ENCODE data around the gene MAD2L1. TPM values are rescaled to one million over a fixed set of nuclear protein-coding genes. Genes with fewer than 3 reads are reported as not detected.

MAD2L1 gene
- total and polyA plus RNA-seq, 9 donors: 0.95 to 5.2 (median 2.0) TPM

DNA sequence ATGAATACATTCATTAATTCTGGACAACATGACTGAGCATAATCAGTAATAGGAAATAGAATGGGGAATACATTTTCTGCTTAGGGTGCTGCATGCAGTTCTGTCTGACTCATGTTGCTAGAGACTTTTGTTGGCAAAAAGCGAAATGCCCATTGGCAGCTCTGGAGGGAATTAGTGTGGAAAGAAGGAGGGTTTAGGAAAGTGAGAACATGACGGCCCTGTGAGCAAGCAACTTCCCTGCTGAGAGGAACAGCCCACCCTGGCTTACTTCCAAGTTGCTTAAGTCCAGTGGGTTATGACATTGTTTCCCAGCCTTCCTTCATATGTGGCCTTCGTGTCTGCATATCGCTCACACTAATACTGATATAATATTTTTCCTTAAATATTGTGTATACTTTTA lies 13.8 kb downstream of the MAD2L1 start:
- Histone ChIP-seq H3K27me3 (no peaks in the 10 kb centered on the region), H3K27ac (no peak overlapping the region), H3K4me1 (ENCODE audit: insufficient read depth) (no peaks in the 10 kb centered on the region), H3K36me3 (no peaks in the 10 kb centered on the region), H3K9me3 (no peaks in the 10 kb centered on the region), H3K4me3 (no peak overlapping the region)
- intact Hi-C loops (cut with DNase I): loop anchor here in 2 of 4 donors (10.0 kb wide), 2 partner anchors 488 to 738 kb away; no protein-coding TSS in a partner anchor
- WGBS, 3 donors: 79 to 85% (median 84%) methylated on average over 4 of the region's 4 CpGs
- DNase-seq: no peak
- TF ChIP-seq EP300 (IDR thresholded peaks at IDR 0.05): no peak
- no peak for TF ChIP-seq POLR2A (IDR thresholded peaks at IDR 0.05)
- TF ChIP-seq CTCF (IDR thresholded peaks at IDR 0.05): no peak

DNA sequence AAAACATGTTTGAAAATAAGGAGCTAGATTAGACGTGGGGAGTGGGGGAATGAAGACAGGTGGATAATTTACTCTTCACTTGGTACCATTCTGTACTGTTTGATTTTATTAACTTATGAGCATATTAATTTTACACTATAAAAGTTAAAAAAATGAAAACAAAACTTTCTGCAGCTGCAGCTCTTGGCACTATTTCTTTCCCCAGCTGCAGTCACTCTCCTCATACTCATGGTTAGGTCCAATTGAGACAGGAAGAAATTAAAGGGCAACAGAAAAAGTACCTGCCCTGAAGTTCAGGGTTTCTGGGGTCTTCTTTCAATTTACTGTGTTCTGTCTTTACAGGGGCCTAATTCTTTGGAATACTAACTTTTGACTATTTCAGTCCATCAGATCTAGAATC lies 15.4 kb downstream of the MAD2L1 start:
- H3K9me3 ChIP-seq: no peaks in the 10 kb centered on the region
- no peaks in the 10 kb centered on the region for H3K4me1 ChIP-seq (ENCODE audit: insufficient read depth)
- H3K27me3 ChIP-seq: no peaks in the 10 kb centered on the region
- no peak overlapping the region for H3K4me3 ChIP-seq
- TF ChIP-seq CTCF (IDR thresholded peaks at IDR 0.05) (no peak), EP300 (IDR thresholded peaks at IDR 0.05) (no peak), POLR2A (IDR thresholded peaks at IDR 0.05) (no peak)
- WGBS, 3 donors: 13 to 34% (median 17%) methylated on average over 1 of the region's 1 CpG
- no peak overlapping the region for H3K27ac ChIP-seq
- intact Hi-C loops (cut with DNase I): loop anchor here in 2 of 4 donors (2.0 to 10.0 kb wide), 3 partner anchors 422 to 736 kb away; partner anchors contain the start of gene PDE5A (in 1 of the 2)
- no peak for DNase-seq
- H3K36me3 ChIP-seq: no peaks in the 10 kb centered on the region

DNA sequence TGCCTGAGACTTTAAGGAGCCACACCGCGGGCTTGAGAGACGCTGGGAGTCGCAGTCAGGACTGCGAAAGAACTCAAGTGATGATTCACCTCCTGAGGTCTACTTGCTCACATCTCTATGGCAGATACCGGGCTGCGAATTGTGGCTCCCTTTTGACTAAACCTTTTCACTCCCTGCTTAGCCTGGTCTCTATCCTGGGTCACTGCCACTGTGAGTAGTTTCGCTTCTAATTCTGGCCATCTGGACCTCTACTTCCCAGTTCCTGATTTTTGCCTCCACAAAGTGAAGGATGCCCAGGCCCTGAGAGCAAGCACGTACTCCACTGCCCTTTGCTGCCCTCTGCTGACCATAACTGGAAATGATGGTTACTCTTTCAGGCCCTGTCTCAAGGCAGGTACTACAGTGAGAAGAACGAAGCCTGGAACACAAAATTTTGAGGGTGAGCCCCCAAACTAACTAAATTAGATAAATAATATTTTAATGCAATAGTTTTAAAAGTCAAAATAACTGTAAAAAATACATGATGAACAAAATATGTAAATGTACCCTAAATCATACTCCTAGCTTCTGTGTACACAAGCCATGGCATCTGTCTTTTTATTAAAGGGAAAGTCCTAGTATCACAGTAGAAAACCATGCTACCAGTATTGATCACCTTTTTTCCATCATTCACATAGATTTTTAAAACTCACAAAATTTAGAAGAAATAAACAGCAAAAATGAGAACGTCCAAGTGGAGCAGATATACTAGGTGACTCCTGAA lies 16.7 kb downstream of the MAD2L1 start:
- 39 to 49% (median 45%) methylated on average over 11 of the region's 11 CpGs for WGBS, 3 donors
- no peak for TF ChIP-seq EP300 (IDR thresholded peaks at IDR 0.05)
- peak; percentile 54 to 85 (median 75) for TF ChIP-seq CTCF (IDR thresholded peaks at IDR 0.05)

GRCh38 chr4:120043828-120044227 lies 22.8 kb downstream of the MAD2L1 start:
- intact Hi-C loops (cut with DNase I): loop anchor here in 1 of 4 donors (10.0 kb wide), 1 partner anchor 419 kb away; the partner anchor contains the start of gene PDE5A
- Histone ChIP-seq H3K36me3 (no peaks in the 10 kb centered on the region), H3K9me3 (no peaks in the 10 kb centered on the region), H3K4me3 (no peak overlapping the region), H3K4me1 (ENCODE audit: insufficient read depth) (no peaks in the 10 kb centered on the region), H3K27me3 (no peaks in the 10 kb centered on the region), H3K27ac (no peak overlapping the region)
- 75 to 90% (median 89%) methylated on average over 4 of the region's 4 CpGs for WGBS, 3 donors
- DNase-seq: no peak
- no peak for TF ChIP-seq CTCF (IDR thresholded peaks at IDR 0.05)
- no peak for TF ChIP-seq POLR2A (IDR thresholded peaks at IDR 0.05)
- no peak for TF ChIP-seq EP300 (IDR thresholded peaks at IDR 0.05)

More for the DNA sequence above, 16.7 kb downstream of the MAD2L1 start:
- no peaks in the 10 kb centered on the region for H3K4me1 ChIP-seq (ENCODE audit: insufficient read depth)
- H3K36me3 ChIP-seq: no peaks in the 10 kb centered on the region
- no peak overlapping the region for H3K27ac ChIP-seq
- peak overlapping the region; percentile 21 for H3K4me3 ChIP-seq
- peak; percentile 56 to 80 (median 68) for DNase-seq
- no peaks in the 10 kb centered on the region for H3K27me3 ChIP-seq
- intact Hi-C loops (cut with DNase I): loop anchor here in 2 of 4 donors (2.0 to 10.0 kb wide), 4 partner anchors 421 to 735 kb away; partner anchors contain the start of gene PDE5A (in 2 of the 2)
- no peaks in the 10 kb centered on the region for H3K9me3 ChIP-seq
